NCI-H69 (cell line): ENCODE results near the gene PPEF1.
A peak's percentile ranks its signal among the peaks of the same experiment; 100 is the strongest.
"Not testable (repeated sequence)": the region's sequence is repeated elsewhere in the genome, so short reads cannot be mapped to it uniquely, and the experiment has no call there.

Experiments used
- DNase-seq: peaks from one replicate; lab custom pipeline; 2025; lab: John Stamatoyannopoulos, UW

Gene PPEF1

DNA sequence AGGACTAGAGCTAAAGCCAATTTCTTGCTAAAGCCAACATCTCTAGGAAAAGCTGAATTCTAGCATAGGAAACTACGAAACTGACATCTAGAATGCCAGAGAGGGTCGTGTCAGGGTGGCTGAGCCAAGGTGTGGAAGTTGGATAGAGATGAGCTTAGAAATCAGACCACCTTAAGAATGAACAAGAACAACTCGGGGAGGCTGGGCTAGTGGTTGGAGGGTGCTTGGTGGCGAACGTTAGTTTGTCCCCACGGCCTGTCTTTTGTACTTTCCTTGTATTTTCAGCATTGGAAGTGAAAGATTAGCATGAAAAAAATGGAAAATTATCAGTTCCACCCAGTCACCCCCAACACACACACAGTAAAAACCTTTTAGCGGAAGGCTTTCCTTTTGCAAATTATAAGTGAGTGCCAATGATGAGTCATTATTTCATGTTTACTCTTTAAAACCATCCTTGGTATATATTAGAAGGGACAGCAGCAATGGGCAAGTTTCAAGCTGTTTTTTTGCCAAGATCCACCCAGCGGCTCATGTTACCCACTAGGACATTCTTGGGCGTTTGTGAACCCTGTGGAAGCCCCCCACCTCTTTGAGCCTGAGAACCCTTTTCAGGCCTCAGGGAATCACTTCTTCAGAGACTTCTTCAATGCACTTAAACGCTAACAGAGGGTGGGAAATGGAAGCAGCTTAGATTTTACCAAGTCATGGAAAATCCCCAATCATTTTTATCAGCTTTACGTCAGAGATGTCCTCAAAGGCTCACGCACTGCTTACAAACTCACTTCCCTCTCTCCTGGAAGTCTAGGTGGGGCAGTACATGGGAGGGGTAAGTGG is 4.9 kb upstream of the PPEF1 start:
- DNase-seq: peak; percentile 75

DNA sequence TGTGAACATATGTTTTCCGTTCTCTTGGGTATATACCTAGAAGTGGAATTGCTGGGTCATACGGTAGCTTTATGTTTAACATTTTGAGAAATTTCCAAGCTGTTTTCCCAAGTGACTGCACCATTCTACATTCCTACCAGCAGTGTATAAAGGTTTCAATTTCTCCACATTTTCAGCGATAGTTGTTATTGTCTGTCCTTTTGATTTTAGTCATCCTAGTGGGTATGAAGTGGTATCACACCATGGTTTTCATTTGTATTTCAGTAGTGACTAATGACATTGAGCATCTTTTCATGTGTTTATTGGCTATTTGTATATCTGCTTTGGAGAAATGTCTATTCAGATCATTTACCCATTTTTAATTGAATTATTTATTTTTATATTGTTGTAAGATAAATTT is 2.4 kb downstream of the PPEF1 start:
- DNase-seq: no peak

DNA sequence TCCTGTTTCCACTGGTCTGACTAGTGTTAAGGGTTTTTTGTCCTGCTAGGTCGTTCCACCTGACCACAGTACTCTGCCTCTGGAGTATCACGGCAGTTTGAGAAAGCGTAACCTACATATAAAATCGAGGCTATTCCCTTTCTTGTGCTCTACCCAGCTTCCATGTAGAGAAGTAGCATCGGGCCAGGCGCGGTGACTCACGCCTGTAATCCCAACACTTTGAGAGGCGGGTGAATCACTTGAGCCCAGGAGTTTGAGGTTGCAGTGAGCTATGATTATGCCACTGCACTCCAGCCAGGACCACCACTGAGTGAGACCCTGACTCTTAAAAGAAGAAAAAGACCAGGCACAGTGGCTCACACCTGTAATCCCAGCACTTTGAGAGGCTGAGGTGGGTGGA is 7.5 kb downstream of the PPEF1 start:
- DNase-seq: no peak

DNA sequence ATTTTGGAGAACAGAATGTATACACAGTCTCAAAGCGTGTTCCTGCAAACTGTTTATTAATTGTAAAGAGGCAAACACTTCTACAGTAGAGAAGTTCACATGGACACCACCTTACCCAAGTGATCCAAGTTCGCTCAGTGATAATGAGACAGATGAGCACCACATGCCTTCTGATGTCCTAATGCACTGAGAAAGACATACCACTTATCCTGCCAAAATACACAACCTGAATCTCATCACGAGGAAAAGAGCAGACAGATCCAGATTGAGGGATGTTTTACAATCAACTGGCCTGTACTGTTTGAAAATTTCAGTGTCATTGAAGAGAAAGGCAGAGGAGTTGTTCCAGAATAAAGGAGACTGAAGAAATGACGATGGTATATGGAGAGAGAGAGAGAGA is 12.4 kb downstream of the PPEF1 start:
- no peak for DNase-seq

DNA sequence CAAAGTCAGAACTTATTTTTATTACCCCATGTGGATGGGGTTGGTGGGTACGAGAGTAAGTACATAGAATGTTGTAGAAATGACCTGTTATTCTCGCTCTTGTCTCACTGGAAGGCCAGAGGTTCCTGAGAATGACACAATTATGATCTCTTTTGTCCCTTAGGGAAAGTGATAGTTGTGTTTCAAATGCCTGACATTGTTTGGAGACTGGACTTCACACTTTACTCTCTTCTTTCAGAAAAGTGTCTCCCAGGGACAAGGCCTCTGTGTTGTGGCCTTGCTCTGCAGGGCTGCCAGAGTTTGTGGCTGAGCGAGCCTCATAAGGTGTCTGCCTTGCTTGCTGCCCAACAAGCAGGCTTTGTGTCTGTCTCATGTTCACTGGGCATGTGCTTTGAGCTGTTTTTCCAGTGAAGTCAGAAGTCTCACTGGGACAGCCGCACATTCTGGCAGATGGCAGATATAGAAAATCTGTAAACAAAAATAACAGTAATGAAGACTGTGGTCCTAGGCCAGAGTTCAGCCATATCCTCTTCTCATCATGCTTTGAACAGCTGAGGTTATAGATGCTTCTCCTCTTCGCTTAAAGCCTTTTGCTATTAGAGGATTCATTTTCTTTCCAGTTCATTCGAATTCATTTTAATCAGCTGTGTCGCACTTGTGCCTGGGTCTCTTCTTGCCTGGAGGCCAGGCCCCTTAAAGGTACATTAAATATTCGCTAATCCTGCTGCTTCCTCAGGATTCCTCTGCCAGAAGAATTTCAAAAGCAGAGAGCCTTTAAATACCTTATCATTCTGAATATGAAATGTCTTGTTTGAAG is 14.4 kb downstream of the PPEF1 start:
- DNase-seq: no peak

DNA sequence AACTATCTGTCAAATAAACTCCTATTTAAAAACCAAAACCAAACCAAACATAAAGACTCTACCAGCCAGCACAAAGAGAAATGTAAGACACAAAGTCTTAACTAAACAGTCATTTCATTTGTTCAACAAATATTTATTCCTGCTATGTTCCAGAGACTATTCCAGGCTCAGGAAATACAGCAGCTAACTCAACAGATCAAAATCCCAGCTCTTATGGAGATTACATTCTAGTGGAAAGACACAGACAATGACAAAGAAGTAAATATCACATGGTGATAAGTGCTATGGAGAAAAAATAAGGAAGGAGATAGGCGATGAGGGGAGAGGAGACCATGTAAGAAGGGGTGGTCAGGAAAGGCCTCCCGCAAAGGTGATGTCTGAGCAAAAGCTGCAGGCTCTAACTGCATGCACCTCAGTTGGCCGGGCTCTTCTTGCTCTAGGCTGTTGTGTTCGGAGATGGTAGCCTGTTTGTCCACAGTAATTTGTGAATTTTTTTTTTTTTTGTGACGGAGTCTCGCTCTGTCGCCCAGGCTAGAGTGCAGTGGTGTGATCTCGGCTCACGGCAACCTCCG is 15.1 kb downstream of the PPEF1 start:
- no peak for DNase-seq

DNA sequence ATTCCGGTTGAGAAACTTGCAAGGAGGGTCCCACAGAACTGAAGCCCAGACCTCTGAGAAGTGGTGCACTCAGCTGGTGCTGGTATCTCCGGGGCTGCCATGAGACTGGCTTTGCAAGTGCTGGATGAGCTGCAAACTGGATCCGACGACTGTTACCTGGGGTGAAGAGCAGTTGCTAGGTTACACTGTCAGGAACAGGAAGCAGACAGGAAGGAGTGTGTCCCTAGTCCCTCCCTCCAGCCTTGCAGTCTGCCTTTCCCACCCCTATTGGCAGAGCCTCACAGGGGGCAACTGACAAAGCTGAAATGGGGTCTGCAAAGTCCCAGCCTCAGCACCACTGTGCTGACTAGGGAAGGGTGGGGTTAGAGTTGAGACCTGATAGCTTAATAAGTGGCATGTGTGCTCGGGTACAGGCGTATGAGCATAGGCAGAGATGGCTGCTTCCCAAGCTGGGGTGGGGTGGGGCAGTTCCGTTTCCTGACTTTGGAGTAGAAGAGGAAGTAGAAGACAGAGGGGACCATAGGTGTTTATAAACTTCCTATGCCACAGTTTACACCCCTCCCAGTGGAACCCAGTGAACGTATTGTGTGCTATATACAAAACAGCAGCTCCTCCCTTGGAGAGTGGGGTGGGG is 18.0 kb downstream of the PPEF1 start:
- DNase-seq: peak; percentile 36

DNA sequence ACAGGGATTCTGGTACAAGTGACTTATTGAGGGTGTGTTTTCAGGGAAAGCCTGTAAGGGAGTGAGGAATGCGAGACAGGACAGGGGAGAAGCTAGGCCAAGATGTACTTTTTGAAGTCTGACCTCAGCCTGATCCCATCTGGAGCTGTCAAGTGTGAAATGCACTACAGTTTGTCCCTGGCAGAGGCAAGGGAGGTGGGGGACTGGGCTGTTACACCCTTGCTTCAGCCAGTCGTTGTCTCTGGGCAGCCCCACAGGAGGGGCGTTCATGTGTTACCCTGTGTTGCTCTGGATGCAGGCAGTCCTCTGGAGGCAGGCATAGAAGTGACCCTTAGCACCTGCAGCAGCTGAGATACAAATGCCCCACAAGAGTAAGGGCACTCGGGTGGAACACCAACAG is 25.8 kb downstream of the PPEF1 start:
- no peak for DNase-seq

DNA sequence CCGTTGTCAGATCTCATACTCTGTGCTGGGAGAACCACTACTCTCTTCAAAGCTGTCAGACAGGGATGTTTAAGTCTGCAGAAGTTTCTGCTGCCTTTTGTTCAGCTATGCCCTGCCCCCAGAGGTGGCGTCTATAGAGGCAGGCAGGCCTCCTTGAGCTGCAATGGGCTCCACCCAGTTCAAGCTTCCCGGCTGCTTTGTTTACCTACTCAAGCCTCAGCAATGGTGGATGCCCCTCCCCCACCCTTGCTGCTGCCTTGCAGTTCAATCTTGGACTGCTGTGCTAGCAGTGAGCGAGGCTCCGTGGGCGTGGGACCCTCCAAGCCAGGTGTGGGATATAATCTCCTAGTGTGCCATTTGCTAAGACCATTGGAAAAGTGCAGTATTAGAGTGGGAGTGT is 32.2 kb downstream of the PPEF1 start:
- DNase-seq: peak; percentile 44

DNA sequence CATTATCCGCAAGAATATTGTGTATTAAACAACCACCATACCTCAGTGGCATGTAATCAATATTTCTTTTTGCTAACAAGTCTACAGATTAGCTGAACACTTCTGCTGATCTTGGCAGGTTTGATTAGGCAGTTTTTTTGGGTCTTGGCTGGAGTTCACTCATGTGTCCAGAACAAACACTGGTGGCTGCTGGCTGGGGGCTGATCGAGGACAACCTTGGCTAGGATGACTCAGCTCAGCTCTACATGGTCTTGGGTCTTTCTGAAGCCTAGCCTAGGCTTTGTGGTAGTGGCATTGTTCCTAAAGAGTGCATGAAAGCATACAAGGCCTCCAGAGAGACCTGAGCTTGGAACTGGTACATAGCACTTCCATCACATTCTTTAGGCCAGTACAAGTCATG is 41.1 kb downstream of the PPEF1 start:
- no peak for DNase-seq

DNA sequence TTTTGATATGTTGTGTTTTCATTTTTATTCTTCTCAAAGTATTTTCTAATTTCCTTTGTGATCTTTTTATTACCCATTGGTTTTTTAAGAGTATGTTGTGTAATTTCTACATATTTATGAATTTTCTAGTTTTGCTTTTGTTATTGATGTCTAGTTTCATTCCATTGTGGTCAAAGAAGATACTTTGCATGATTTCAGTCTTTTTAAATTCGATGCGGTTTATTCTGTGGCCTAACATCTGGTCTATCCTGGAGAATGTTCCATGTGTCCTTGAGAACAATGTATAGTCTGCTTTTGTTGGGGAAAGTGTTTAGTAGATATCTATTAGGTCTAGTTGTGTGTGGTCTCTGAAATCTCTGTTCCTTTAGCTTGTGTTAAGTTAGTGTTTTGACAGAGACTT is 46.2 kb downstream of the PPEF1 start:
- no peak for DNase-seq

DNA sequence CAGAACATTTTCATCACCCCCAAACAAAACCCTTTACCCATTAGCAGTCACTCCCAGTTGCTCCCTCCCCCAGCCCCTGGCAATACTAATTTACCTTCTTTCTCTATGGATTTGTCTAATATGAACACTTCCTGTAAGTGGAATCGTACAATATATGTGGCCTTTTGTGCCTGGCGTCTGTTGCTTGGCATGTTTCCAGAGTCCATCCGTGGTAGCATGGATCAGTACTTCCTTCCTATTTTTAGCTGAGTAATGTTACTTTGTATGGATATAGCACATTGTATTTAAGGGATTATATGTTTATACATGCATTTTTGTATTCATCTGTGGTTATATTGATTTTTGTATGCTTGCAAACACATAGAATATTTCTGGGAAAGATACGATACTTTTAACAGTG is 48.2 kb downstream of the PPEF1 start:
- peak; percentile 64 for DNase-seq

DNA sequence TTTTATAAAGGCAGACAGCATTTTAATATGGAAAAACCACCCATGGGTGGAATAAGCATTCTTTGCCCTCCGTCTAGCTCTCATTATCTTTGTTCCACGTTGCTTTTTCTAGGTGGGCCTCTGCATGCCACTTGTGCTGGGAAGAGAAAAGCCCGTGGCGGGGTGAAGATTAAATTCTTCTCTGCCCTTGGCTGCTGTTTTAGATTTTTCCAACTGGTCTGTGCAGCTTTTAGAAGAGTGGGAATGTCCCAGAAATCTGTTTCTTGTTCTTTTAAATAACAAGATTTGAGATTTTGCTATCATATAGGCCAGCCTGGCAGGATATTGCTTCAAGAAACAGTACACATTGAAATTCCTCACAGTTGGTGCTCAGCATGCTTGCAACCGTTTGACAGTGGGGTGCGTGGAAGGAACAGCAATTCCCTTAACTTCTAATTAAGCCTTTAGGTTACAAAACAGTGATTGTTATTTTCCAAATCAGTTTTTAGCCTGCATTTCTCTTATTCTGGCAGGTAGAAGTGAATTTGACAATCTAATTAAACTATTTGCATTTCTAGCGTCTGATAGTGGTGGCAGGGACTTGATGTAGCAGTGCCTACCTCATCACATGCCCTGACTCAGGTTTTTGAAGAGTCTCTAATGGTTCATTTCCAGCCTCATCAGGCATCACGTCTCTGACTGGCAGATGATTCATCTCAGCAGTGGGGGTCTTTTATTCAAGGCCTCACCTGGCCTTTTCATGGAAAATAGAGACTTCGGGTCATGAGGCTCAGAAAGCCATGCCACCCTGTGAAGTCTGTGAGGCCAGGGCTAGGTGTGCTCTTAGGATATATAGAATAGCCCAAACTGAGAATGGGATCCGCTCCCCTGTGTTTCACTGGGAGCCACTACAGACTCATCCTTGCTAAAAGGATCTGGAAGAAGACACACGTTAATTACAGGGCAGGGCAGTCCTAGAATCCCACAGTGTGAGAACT is 50.8 kb downstream of the PPEF1 start:
- DNase-seq: peak; percentile 44

DNA sequence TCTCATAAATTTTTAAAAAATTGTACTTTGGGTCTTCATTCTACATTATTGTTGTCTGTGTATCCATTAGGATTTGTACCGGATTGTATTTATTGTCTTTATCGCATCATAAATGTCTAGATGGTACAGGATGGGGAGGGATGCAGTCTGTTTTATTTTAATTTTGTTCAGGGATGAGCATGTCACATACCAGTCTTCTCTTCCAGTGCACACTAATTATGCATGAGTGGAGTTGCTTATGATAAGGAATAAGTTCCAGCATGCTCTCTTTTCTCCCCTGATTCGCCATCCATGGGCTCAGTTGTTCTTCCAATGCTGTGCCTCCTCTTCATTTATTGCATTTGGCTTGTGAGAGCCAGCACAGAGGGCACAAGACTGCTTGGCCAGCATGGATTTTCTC is 54.3 kb downstream of the PPEF1 start:
- DNase-seq: no peak

DNA sequence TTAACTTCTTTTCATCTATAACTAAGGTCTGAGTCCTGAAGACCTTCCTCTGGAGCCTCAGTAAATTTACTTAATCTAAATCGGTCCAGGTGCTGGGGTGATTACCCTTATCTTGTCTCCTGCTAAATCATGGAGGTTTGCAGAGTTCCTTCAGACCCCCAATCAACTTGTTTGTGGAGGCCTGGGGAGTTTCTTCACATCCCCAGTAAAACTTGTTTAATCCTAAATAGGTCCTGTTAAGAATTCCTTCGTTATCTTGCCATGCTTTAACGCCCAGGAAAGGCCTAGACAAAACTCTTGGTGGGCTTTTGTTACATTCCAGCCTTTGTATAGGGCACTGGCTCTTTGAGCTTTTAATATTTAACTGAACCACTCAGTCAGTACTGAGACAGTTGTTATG is 55.7 kb downstream of the PPEF1 start:
- not testable (repeated sequence) for DNase-seq

DNA sequence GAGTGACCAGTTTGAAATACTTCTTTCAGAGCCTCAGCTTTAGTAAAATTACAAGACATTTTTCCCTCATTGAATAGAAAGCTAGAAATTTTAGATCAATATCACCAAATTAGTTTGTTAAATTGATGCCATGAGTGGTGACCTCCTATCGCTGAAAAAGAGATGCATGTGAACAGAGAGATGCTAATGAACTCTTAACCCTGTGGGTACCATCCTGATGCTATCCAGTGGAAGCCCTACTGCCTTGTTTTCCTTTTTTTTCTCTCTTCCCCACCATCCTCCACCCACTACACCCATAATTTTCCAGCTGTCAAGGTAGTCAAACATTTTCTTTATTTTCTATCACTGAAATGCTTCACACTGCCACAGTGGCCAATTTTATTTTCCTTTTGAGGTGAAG is 61.9 kb downstream of the PPEF1 start:
- no peak for DNase-seq

DNA sequence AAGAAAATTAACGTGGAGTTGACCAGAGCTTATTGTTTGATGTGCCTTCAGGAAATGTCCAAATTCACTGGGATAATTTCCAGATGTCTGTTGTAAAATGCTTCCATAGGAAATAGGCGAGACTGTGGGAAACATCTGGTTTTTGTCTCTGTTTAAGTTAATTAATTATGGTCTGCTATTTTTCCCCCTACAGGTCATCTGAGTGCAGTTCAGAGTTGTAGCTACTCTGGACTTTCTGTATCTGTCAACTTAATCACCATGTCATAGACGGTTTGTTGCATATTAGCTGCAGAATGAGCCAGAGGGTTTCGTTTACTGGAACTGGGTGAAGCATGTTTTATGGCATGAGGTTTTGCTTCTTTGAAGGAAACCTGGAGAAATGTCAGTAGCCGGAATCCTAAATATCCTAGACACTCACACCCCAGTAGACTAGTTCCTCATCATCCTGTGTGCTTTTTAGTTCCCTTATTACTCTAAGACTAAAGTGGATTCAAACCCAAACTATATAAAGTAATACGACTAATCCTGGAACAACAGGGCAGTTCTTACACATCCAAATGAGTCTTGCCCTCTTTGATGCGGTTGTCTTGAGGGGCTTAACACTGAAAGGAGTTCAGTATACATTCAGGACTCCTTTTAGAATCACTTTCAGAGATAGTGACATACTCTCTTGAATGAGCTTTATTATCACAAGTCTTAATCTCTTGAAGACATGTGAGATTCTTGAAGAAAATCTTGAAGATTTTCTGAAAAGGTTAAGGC is 62.5 kb downstream of the PPEF1 start:
- DNase-seq: no peak

DNA sequence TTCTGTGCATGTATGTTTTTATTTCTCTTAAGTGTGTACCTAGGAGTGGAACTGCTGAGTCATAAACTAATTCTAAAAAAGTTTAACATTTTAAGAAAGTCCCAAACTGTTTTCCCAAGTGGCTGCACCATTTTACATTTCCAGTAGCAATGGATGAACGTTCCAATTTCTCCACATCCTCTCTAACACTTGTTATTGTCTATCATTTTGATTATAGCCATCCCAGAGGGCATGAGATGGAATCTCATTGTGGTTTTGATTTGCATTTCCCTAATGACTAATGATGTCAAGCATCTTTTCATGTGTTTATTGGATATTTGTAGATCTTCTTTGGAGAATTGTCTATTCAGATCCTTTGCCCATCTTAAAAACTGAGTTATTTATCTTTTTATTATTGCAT is 82.5 kb downstream of the PPEF1 start:
- DNase-seq: no peak

DNA sequence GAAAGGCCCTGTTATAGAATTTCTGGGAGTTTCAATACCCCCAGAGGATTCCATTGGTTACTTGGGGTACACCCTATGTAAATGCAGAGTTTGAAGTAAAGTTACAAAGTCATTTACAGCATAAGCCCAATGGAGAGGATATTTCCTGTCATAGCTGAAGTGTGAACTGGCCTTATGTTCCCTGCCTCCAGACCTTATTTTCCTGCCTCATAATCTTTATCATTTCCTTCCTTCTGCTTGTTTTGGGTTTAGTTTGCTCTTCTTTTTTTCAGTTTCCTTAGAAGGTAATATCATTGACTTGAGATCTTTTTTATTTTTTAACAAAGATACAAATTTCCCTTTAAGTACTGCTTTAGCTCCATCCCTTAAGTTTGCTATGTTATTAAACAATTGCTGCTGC is 85.4 kb downstream of the PPEF1 start:
- no peak for DNase-seq

DNA sequence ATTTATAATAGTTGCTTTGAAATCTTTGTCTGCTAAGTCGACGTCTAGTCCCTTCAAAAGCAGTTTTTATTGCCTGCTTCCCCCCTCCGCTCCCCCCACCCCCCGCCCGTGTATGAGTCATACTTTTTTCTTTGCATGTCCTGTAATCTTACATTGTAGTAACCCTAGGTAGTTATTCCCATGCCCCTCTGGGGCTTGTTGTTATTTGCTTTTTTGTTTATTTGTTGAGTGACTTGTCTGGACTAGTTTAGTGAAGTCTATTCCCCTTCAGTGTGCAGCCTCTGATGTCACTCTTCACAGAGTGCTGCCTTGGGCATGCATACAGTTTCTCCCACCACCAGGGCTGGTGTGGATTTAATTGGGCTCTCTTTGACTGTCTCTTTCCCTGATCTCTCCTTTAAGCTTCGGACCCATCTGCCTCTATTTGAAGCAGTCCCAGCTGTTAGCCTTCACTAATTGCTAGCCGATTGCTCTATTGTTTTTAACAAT is 86.2 kb downstream of the PPEF1 start:
- peak; percentile 88 for DNase-seq
